Measurements from ENCODE around the gene ESPN.

- TF ChIP-seq CTCF (conservative IDR thresholded peaks at IDR 0.05; ENCODE audit: low read length): no peak
- no peak for TF ChIP-seq EZH2phosphoT487 (IDR thresholded peaks at IDR 0.05; ENCODE audit: borderline replicate concordance, low read depth, low read length)
These were observed 44.5 kb upstream of the ESPN start for GRCh38 chr1:6380037-6380436.

Data from OCI-LY7 (cell line).